Measurements from ENCODE around the gene CCDC190.
"Not testable (repeated sequence)": the region's sequence is repeated elsewhere in the genome, so short reads cannot be mapped to it uniquely, and the experiment has no call there.

The CCDC190 gene

DNA sequence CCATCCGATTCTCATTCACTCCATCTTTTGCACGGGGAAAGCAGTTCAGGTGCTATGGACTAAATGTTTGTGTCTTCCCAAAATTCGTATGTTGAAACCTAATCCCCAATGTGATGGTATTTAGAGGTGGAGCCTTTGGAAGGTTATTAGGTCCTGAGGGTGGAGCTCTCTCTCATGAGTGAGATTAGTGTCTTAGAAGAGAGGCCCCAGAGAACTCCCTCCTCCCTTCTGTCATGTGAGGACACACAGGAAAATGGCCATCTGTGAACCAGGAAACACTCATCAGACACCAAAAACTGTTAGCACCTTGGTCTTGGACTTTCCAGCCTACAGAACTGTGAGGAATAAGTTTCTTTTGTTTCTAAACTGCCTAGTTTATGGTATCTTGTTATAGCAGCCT, 15.8 kb upstream of the CCDC190 start:
- no peak for DNase-seq

DNA sequence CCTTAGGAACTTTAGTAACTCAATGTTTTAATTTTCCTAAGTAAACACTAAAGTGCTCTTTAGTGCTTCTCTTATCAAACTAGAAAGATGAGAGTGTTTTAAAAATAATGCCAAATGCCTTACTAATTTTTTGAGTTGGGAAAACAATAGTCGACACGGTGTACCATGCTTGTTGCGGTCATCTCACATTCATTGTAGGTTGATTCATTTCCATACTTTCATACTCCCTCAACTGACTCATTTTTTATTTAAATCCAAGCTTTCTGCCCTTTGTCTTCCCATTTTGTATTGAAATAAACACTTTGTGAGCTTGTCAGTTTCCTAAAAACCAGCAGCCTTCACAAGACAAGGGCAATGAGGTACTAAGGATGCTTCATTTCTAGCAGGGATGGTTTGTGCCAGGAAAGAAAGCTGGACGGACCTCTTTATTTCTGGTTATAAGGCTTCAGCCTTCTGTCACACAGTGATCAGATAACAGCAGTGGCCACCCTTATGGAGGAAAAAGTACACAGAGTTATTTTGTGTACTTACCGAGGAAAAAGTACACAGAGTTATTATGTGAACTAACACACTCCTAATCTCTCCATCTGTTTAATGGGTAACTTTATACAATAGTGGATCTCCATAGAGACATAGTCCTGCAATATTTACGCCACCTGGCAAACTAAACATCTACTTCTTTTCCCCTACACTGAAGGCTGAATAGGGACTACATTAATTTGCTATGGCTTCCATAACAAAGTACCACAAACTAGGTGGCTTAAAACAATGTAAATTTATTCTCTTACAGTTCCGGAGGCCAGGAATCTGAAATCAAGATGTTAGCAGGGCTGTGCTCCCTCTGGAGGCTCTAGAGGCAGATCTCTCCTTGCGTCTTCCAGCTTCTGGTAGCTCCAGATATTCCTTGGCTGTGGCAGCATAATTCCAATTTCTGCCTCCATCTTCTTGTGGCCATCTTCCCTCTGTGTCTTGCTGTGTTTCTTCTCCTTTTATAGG, 13.0 kb upstream of the CCDC190 start:
- peak; percentile 67 for DNase-seq

DNA sequence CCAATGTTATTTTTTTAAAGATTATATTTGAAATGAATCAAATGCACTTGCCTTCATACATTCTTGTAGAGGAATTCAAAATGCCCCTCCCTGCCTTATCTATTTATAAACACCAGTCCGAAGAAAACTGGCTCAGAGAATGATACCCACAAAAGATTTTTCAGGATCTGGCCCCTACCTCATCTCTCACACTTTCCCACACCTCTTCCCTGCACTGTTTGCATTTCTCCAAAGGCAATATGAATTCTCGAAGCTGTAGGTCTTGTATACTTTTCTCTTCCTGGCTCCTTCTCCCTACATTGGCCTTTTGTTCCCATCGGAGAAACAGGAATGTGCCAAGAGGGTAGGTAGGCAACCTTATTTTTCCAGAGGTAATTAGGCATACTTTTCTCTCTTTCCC, 12.0 kb upstream of the CCDC190 start:
- no peak for DNase-seq

DNA sequence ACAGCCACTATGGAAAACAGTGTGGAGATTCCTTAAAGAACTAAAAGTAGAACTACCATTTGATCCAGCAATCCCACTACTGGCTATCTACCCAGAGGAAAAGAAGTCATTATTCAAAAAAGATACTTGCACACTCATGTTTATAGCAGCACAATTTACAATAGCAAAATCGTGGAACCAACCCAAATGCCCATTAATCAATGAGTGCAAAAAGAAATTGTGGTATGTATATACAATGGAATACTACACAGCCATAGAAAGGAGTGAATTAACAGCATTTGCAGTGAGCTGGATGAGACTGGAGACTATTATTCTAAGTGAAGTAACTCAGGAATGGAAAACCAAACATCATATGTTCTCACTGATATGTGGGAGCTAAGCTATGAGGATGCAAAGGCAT, 10.4 kb upstream of the CCDC190 start:
- DNase-seq = not testable (repeated sequence)

DNA sequence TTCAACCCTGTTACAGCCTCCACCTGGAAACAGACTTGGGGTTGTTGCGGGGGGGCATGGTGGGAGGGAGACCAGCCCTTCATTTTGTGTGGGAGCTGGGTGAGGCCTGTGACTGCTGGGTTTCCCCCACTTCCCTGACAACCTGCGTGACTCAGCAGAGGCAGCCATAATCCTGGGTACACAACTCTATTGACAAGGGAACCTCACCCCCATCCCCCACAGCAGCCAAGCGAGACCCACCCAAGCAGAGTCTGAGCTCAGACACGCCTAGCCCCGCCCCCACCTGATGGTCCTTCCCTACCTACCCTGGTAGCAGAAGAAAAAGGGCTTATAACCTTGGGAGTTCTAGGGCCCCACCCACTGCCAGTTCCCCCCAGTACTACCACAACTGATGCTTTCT, 8.0 kb upstream of the CCDC190 start:
- DNase-seq = no peak

DNA sequence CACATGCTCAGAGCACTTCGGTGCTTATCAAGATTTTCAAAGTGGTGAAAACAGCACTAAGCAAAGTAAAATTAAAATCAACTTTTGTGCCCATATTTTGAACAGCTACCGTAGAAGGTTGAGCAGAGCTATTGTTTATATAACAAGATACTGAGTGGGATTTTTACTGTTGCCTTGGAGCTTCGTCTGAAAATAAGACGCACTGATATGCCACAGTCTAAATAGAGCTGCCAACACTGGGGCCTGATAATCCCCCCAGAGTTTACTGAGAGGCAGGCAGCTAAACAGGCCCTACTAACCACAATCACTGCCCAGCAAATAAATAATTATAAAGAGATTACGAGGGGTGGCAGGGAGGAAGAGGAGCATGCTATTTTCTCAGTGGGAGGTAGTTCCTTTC, 650 bp upstream of the CCDC190 start:
- DNase-seq = no peak

DNA sequence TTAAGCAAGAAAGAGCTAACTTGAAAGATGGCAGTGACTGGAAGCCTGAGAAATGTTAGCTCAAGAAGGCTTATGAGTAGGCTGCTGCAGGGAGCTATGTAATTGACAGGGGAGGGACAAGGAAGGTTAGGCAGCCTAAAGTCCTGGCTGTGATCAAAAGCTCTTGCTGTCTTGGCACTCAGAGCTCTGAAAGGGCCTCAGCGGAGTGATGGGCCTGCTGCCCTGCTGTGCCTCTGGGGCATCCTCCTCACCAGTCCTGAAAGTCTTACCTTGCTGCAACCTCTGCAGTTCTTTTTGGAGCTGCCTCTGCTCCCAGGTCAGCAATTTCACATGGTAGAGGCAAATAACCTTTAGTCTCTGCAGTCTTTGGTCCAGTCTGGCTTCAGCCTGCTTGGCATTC, 1.8 kb downstream of the CCDC190 start:
- DNase-seq = no peak

DNA sequence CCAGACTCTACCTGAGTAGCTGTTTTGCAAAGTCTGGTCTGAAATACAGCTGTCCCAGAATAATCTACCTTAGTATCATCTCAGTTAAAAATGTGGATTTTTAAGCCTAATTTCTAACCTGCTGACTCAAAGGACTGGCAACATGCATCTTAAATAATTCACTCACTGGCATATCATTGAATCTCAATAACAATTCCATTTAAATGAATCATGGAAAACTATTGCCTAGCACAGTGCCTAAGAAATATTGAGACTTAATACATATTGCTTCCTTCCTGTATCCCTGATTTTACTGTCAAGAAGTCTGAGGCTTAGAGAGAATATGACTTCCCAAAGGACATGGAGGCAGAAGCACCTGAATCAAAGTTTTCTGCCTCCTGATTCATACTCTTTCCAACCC, 3.1 kb downstream of the CCDC190 start:
- DNase-seq = no peak

DNA sequence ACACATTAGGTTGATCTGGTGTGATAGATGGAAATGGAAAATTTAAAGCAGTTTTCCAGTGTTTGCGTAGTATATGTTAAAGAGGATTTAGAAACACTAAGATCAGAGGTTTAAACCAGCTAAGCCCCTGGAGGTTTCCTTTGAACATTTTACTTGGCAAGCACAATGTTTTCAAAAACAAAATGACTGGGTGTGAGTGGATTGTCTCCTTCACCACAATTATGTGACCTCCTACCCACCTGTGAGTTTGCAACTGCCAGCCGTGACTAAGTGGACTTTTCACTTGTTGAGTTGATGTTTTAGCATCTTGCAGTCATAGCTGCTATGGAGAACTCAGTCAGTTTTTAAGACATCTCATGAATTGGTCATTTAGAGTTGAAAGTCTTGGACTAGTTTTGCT, 4.7 kb downstream of the CCDC190 start:
- DNase-seq = no peak

DNA sequence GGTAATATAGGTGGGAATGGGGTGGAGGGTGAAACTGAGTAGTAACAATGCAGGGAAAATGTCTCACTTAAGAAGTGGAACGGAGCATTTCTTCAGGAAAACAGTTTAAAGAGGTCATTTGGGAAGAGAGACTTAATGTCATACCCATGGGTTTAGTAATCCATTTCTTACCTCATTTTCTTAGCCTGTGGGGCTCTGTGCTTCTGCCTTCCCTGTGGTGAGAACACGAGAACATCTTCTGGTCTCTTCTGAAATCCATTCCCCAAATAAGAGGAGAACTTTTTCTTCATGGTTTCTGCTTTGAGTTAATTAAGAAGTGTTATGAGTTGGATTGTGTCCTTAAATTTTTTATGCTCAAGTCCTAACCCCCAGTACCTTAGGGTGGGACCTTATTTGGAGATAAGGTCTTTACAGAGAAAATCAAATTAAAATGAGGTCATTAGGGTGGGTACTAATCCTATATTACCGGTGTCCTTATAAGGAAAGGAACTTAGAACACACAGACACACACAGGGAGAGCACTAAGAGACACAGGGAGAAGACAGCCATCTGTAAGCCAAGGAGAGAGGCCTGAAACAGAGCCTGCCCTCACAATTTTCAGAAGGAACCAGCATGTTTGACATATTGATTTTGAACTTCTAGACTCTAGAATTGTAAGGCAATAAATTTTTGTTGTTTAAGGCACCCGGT, 5.4 kb downstream of the CCDC190 start:
- no peak for DNase-seq

DNA sequence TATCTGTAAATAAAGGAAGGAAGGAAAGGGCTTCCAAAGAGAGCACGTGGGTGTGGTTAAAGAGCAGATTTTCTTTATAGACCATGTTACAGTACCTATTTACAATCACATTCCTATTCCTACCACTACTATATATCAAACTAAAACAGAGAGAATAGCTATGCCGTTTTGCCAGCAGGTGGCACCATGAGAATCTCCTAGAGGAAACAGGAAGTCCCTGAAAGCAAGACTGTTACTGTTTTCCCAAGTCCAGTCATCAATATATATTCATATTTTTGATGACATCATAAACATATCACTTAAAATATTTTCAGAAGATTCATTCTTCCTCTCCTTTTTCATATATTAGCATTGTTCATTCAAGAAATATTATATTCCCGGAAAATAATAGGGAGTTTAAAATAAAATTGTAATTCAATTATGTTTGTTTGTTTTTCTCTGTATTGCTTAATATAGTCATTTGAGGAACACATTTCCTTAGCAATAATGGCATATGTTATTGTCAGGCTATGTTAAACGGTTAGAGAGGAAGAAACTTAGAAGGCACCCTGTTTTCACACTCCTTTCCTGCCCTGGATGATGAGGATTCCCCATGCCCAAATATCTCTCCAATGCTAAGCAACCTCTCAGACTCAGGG, 6.6 kb downstream of the CCDC190 start:
- peak; percentile 85 for DNase-seq

DNA sequence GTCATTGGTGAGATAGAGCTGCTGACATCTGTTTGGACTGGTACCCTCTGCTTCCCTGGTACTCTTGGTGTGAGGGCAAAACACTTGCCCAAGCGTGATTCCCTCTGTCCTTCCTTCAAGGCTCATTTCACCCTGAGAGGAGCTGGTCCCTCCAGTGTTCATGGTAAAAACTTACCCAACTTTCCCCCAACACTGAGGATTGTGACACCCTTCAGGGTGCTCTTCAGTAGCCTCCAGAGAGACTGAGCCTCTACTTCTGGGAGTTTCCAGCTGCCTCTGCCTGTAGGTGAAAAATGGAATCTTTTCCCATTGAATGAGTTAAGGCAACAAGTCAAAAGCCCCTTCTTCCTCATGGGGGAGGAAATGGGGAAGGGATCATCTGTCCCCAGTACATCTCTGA, 9.6 kb downstream of the CCDC190 start:
- no peak for DNase-seq

DNA sequence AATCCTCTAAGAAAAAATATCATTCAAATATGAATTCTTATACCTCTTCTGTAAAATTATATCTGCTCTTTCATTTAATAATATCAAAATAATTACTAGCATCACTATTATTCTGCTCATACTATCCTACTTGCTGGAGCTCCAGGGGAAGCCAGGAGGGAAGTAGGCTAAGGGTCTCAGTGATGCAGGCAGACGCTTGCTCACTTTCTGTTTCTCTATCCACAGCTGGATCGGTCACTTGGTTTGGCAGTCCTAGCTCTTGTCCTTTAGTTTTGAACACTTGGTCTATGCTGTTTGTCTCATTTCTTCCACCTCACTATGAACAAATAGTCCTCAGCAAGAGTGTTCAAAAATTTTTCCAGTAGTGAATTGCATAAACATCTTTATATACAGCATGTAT, 11.3 kb downstream of the CCDC190 start:
- DNase-seq = no peak

DNA sequence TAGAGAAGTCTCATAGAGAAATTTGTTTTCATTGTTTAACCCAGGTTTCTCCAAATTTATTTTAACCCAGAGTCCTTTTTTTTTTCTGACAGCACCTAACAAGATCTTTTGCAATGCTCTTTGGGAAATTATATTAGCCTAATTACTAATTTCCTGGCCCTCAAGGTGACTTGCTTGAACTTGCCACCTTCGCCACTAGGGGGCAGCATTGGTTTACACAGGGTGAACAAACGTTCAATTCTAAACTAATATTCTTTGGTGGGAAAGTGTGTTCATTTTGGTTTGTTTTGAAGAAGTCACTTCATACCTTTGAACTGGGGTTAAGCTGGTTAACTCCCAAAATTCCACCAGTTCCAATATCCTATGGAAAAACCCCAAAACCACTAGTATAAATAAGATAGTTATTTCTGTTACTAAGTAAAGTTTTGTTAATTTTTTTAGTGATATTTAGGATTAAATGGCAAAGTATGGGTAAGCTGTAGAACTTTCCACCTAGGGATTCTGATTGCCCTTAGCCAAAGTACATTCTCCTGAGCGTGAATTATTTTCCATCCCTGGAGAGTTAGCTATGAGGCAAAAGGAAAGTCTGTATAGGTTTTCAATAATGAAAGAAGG, 13.0 kb downstream of the CCDC190 start:
- DNase-seq = peak; percentile 39

DNA sequence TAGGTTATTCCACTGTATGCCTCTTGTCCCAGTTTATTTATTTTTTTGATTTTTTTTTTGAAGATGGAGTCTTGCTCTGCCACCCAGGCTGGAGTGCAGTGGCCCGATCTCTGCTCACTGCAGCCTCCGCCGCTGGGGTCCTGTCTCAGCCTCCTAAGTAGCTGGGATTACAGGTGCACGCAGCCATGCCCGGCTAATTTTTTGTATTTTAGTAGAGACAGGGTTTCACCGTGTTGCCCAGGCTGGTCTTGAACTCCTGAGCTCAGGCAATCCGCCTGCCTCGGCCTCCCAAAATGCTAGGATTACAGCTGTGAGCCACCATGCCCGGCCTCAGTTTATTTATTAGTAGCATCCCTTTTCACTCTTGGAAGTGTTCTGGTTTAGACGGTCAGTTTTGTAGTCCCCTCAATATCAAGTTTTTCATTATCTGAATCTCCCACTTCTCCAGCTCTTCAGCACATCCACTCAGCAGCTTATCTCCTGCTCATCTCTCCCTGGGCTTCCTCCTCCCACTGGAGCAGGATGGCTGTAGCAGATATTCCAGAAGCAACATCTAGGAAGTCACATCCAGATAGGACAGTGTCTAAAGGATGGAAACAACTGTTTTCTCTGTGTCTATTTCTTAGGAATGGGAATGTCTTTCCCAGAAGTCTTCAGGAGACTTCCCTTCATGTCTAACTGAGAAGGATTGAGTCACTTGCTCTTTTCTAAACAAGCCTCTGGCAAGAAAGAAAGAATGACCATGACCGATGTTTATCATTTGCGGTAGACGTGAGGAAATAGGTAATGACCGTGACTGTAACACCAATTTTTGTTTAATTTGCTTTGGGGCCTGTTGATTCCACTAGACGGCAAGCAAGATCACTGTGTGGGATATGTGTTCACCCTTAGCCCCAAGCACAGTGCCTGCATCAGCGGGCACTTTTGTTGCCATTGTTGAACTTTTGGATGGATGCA, 14.4 kb downstream of the CCDC190 start:
- no peak for DNase-seq

DNA sequence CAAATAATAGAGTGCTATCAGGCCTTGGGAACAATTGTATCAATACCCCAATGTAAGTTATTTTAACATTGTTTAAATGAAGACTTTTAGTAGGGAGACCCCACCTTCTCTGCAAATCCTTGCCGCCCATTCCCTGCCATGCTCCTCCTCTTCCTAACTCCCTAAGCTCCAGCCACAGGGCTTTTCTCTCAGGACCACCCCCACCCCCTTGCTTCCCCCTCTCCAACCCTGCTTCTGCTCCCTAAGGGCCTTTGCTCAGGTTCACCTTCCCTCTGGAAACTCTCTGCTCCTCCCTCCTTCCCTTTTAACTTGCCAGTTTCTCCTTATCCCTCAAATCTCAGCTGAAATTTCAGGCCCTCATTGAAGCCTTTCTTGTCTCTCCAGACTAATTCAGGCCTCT, 16.8 kb downstream of the CCDC190 start:
- DNase-seq = no peak

DNA sequence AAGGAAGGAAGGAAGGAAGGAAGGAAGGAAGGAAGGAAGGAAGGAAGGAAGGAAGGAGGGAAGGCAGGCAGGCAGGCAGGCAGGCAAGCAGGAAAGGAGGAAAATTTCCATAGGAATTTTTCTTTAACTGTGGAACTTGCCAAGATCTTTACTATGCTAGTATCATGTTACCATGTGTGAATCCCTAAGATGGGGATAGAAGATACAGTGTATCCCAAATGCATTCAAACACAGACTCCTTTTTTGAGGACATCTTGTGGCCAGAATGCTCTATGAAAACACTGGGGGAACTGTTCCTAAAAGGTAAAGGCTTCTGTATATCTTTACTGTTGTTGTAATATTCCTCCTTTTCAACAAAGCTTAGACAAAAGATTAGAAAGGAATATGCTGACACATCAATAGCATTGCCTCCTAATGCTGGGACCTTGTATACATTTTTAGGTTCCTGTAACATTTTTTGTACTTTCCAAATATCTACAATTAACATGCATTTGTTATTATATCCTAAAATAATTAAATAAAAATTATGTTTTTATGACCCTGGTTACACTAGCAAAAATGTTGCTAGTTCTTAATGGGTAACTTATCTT, 20.6 kb downstream of the CCDC190 start:
- DNase-seq = no peak

DNA sequence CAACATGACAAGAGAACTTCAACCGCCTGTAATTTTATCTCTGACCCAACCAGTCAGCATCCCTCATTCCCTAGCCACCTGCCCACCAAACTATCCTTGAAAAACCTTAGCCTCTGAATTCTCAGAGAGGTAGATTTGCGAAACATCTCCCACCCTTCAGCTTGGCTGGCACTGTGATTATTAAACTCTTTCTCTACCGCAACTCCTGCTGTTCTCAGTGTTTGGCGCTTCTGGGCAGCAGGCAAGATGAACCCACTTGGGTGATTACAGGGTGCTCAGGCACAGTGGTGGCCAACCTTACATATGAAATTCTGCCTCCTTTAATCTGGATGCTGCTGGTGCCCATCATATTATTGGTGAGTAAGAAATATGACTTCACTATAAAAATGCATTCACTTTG, 22.1 kb downstream of the CCDC190 start:
- no peak for DNase-seq

DNA sequence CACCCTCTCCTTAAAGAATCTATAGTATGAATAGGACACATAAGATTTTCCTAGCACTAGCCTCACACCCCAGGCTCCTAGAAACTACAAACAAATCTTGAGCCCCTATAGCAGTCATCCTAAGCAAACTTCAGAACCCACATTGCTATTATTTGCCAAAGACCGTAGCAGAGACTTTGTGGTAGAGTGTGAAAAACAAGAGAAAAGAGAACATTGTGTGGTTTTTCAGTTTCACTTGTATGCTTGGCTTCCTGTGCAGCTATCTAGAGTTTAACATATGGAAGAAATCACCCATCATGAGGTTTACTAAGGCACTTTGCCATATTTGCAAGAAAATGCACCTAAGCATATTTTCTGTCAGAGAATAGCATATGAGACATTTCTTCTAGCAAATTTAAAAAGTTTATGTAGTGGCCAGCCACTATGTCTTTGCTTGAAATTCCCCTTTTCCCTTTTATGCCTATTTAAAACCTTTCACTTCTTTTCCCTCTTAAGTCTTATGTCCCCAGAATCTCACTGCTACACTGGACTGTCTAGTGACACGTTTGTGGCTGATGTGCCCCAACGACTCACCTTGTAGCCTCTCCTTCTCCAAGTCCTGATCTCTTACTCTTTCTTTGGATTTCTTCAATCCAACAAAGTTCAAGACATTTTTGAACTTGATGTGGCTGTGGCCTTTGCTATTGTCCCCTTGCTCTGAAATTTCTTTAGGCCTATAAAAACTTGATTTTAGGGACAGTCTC, 25.6 kb downstream of the CCDC190 start:
- no peak for DNase-seq

DNA sequence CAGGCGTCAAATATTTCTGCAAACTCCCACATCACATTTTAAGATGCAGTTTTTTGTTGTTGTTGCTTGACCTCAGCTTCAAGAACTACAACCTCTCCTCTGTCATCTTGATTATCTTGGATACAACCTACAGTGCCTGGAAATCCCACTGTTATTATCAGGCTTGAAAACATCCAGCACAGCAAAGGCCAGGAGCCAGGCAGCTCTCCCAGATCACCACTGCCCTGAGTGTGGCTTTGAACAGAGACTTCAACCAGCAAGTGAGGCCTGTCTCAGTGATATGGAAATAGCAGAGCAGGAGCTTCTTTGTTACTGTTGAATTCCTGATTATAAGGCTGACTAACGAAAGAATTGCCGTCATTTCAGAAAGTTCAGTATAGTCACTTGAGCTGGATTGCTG, 28.5 kb downstream of the CCDC190 start:
- DNase-seq = no peak

DNA sequence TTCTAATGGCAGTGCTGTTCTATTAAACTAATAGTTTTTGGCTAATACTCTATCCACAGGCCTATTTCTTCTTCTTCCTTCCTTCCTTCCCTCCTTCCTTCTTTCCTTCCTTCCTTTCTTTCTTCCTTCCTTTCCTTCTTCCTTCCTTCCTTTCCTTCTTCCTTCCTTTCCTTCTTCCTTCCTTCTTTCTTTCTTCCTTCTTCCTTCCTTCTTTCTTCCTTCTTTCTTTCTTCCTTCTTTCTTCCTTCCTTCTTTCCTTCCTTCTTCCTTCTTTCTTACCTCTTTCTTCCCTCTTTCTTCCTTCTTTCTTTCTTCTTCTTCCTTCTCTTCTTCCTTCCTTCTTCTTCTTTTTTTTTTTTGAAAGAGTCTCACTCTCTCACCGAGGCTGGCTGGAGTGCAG, 31.7 kb downstream of the CCDC190 start:
- no peak for DNase-seq

Data from NCI-H2081 treated with DMSO at 0.1 percent for 48 hours (cell line).